Motor neuron (in vitro differentiated cells): ENCODE measurements around the gene IVNS1ABP. TPM values are rescaled to one million over a fixed set of nuclear protein-coding genes. Genes with fewer than 3 reads are reported as not detected.

ENCODE experiments used
- ATAC-seq, 8 experiments: fragments of 200-7000 bp; cut with Tn5 transposase; replicated peaks in 6 of 8; 2 replicates each; pipeline ENCODE4 v1.8.0; 2021; ENCODE audit warnings: mild to moderate bottlenecking in 8 of 8, moderate library complexity in 8 of 8
- H3K27ac ChIP-seq, 2 donors: fragments of 250-450 bp; sonication (Bioruptor Pico); 2 replicates each; pipeline ENCODE4 v1.9.0; 2021; ENCODE audit warnings: antibody characterized with exemption in 2 of 2, mild to moderate bottlenecking in 2 of 2, moderate library complexity in 1 of 2
- H3K4me1 ChIP-seq, 2 donors: fragments of 250-450 bp; sonication (Bioruptor Pico); replicated peaks in 1 of 2; 2 replicates each; pipeline ENCODE4 v1.6.1; 2021; ENCODE audit warnings: antibody characterized with exemption in 2 of 2, mild to moderate bottlenecking in 2 of 2, moderate library complexity in 1 of 2
- H3K4me3 ChIP-seq, 5 donors: fragments of 250-450 bp; sonication (Bioruptor Pico); 2 replicates each; pipeline ENCODE4 v1.9.0; 2021; ENCODE audit warnings: antibody characterized with exemption in 5 of 5, mild to moderate bottlenecking in 5 of 5, moderate library complexity in 4 of 5
- WGBS, 10 experiments: fragments of 450-650 bp; shearing (Covaris generic); methylation state at CpG; one replicate each; pipeline ENCODE4 v1.0.0; 2022; 5-methylcytosine and 5-hydroxymethylcytosine counted together
- in situ Hi-C, 9 experiments: fragments of 400-800 bp; cut with MboI; loops; one replicate each; pipeline ENCODE4 v1.15.0; 2021; ENCODE audit warnings: low sequenced_read_pairs in 9 of 9, low pct_unique_long_range_greater_than_20kb in 2 of 9; ENCODE audit not compliant: unreplicated experiment in 9 of 9
- total RNA-seq, 8 experiments: library from RNA; unstranded; fragments of 300-600 nt; gene quantifications; 2 replicates each; pipeline versions ENCODE4 v1.2.3 to v1.2.4, GENCODE V29; 2022

IVNS1ABP gene
- total RNA-seq, 8 experiments from 2014 or later = 43.6 to 183 (median 108) TPM

DNA sequence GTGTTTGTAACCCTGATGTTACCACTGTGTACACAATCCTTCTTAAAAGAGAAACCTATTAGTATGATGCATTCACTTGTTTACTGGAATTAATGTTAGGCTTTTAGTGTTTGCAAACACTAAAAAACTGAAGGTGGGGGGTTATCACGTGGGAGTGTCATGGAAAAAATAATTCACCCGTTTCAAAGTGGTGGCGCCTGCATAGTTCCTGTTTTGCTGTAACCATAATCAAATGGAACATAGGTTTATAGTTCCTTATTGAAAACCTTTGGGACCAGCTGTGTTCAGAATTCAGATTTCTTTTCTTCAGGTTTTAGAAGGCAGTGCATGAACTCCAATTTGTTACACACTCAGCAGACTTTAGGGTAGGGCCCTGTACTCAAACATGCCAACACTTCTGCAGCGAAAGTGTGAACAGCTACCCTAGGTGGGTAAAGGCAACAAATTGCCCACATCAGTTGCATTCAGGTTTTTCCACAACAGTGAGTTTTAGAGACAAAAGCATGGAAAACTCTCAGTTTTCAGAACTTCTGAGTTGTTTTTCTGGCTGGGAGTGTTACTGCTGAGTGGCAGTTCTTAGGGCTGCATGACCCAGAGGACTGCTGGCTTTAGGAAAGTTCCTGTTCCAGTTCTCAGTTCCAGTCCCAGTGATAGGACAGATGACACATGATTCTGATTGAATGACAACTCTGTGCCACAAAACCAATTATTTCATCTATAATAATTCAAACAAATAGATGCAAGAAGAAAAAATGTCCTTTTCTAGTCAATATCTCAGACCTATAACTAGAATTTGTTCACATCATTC is 29.1 kb upstream of the IVNS1ABP start:
- in situ Hi-C loops = no loop called here

DNA sequence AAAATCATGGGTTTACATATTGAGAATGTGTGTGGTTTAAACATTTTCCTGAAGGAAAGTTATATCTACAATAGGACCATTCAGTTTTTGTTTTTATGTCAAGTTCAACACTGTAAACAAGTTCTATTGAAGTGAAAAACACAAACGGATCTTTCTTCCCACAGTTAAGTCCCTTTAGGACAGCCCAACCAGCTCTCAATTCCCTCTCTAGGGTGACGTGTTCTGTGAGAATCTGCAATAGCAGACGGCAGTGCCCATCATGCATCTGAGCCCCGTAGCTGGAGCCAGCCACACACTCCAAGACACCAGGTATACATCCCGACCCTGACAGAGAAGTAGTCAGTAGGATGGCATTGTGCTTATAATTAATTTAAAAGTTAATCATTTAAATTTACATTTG is 26.3 kb upstream of the IVNS1ABP start:
- in situ Hi-C loops = no loop called here
- no peak overlapping the region for H3K27ac ChIP-seq
- H3K4me3 ChIP-seq = no peak overlapping the region
- no peak for ATAC-seq
- WGBS, 10 experiments = 64 to 96% (median 85%) methylated on average over 2 to 5 of the region's 5 CpGs; no CpG with 5 or more reads in 2 of the 10 experiments
- H3K4me1 ChIP-seq = no peaks in the 10 kb centered on the region

More for the DNA sequence above, 29.1 kb upstream of the IVNS1ABP start:
- 29 to 96% (median 81%) methylated on average over 1 to 4 of the region's 4 CpGs; no CpG with 5 or more reads in 1 of the 10 experiments for WGBS, 10 experiments
- ATAC-seq = no peak
- Histone ChIP-seq H3K4me1 (no peaks in the 10 kb centered on the region), H3K27ac (no peak overlapping the region), H3K4me3 (no peak overlapping the region)

DNA sequence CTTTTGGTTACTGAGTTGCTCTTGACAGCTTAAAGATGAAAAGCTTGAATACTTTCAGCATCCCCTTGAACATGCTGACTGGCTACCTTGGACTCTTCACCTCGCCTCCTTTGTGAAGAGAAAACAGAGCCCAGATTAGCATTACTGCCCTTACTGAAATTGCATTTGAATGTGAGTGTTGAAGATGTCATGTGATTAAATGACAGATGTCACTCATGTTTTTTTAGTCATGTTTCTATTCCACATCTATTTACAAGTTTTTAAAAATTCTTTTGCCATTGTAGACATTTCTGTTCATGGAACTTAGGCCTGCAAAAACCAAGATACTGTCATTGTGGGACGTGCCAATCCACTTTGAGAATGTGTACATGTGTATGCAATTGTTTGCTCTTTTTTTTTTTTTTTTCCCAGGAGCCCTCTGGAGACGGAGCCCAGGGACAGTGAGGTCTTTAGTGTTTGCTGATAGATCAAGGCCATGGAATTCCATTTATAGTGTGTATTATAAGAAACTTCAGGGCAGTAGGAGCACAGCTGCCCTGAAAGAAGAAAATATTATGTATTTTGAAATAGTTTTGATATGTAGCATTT is 25.7 kb upstream of the IVNS1ABP start:
- no peak for ATAC-seq
- 55 to 100% (median 80%) methylated on average over 1 to 3 of the region's 3 CpGs for WGBS, 10 experiments
- Histone ChIP-seq H3K27ac (no peak overlapping the region), H3K4me3 (no peak overlapping the region), H3K4me1 (no peaks in the 10 kb centered on the region)
- in situ Hi-C loops = no loop called here

DNA sequence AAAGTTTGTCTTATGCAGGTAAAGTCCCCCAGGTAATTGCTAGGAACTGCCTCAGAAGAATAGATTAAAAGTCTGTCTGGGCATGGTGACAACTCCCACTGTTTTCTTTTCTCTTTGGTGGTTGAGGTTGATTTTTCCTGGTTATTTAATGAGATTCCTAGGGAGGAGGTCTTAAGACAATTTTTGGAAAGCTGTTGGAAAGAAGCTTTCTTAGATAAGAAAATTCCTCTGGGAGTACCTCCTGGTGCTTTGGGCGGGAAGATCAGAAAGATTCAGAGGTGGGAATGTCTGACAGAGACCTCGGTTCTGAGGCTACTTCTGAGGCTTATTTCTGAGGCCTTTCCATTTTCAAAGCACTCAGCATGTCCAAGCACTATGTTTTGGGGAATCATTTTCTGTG is 25.0 kb upstream of the IVNS1ABP start:
- no peak overlapping the region for H3K4me3 ChIP-seq
- no peaks in the 10 kb centered on the region for H3K4me1 ChIP-seq
- H3K27ac ChIP-seq = no peak overlapping the region
- in situ Hi-C loops = no loop called here
- WGBS, 10 experiments = 78 to 100% (median 88%) methylated on average over 1 to 2 of the region's 2 CpGs; no CpG with 5 or more reads in 4 of the 10 experiments
- ATAC-seq = no peak

DNA sequence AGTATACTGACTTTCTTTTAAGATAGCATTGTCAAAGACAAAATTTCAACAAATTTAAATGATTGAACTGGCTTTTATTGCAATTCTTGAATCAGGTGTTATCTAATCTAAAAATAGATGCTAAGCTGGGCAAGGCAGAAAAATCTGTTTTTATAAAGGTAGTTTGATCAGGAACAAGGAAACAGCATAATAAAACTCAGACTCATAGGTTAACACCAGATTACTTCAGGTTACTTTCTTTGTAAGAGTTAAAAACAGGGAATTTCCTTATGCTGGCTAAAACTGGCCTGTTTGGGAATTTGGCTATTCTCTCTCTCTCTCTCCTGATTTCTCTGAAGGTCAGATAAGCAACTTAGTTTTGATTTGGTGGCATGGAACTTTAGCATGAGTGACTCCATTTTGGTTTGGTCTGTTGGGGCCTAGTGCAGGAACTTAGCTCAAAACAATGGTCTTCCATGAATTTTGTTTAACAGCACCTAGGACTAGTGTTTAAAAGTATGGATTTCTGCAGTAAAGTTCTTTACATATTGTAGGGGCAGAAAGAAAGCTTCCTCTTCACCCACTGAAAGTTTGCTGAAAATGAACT is 24.2 kb upstream of the IVNS1ABP start:
- in situ Hi-C loops = no loop called here
- Histone ChIP-seq H3K4me1 (no peaks in the 10 kb centered on the region), H3K4me3 (no peak overlapping the region), H3K27ac (no peak overlapping the region)
- ATAC-seq = no peak

DNA sequence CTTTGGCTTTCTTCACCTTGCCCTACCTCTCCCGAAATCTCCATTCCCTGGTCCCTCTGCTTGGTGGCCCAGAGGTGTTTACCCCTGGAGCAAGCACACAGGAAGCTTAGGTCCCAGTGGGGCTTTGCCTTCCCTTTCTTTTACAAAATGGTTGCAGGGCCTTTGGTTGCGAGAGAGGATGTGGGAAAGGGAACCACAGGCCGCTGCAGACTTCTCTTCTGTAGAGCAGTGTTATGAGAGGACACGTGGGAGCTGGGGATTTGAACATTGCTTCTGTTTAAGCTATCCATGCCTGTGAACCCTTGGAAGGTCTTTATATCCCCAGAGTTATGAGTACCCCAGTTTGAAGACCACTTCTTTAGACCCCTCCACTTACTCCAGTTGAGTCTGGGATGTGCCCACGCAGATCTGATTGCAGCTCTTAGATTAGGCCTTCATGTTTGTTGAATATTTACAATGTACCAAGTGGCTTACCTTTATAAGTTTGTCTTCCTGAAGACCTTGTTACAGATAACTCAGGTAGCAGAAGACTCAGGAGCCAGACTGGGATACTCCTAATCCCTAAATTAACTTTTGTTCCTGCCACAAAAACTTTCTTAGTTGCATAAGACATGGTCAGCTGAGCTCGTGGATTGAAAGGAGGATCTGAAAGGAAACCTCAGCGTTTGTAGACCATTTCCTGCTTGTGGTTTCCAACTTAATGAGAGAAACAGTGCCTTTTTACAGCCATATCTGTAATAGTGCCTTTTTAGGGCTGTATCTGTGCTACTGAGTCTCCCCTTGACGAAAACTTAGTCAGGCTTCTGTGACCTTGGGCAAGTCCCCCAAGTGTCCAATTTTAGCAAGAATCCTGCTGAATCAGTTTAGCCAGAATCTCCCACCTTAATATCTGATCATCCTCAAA is 21.9 kb upstream of the IVNS1ABP start:
- Histone ChIP-seq H3K4me3 (no peak overlapping the region), H3K27ac (no peak overlapping the region), H3K4me1 (no peaks in the 10 kb centered on the region)
- ATAC-seq = no peak
- in situ Hi-C loops = no loop called here
- 59 to 97% (median 87%) methylated on average over 3 to 8 of the region's 8 CpGs; no CpG with 5 or more reads in 2 of the 10 experiments for WGBS, 10 experiments

DNA sequence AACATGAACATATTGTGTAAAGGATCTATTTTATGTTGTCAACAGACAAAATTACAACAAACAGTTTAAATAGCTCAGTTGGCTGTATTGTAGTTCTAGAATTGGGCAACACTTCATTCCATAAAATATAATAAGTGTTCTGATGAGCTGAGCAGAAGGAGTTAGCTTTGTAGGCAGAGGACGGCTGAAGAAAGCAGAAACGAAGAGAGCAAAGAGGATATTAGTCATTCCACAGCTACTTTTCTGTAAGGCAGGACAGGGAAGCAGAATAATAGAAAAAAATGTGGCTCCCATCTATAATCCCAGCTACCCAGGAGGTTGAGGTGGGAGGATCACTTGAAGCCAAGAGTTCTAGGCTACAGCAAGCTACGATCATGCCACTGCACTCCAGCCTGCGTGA is 20.2 kb upstream of the IVNS1ABP start:
- Histone ChIP-seq H3K4me1 (peaks cover 3 to 6% of the 10 kb centered on the region in 2 donors), H3K27ac (no peak overlapping the region), H3K4me3 (no peak overlapping the region)
- WGBS, 10 experiments = 53 to 100% (median 84%) methylated on average over 2 to 4 of the region's 4 CpGs
- no peak for ATAC-seq
- in situ Hi-C loops = no loop called here

DNA sequence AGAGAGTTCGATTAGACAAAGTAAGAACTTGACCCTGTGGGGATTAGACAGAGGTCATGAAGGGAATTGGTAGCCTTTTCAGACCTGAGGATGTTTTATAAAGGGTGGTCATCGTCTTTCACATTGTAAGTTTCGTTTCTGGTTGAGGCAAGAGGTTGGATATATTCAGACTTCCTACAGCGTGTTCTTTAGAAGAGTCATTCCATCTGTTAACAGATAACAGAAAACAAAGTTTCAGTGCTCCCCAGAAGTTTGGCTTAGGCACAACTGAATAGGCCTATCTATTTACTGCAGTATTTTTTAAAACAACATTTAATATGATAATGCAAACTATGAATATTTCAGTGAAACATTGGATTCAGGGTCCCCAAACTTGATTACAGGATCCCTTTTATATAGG is 17.1 kb upstream of the IVNS1ABP start:
- WGBS, 10 experiments = 44 to 92% (median 74%) methylated on average over 1 to 4 of the region's 4 CpGs; no CpG with 5 or more reads in 1 of the 10 experiments
- in situ Hi-C loops = no loop called here
- ATAC-seq = no peak

DNA sequence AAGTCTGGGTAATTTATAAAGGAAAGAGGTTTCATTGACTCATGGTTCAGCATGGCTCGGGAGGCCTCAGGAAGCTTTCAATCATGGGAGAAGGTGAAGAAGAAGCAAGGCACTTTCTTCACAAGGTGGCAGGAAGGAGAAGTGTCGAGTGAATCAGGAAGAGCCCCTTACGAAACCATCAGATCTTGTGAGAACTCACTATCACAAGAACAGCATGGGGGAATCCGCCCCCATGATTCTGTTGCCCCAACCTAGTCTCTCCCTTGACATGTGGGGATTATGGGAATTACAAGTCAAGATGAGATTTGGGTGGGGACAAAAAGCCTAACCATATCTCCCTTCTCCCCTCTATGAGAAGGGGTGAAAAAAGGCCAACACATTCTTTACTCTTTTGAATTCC is 11.2 kb upstream of the IVNS1ABP start:
- Histone ChIP-seq H3K27ac (no peak overlapping the region), H3K4me3 (no peak overlapping the region), H3K4me1 (peaks cover 3 to 4% of the 10 kb centered on the region in 2 donors)
- ATAC-seq = no peak
- in situ Hi-C loops = no loop called here
- 80 to 100% (median 90%) methylated on average over 1 to 4 of the region's 4 CpGs; no CpG with 5 or more reads in 1 of the 10 experiments for WGBS, 10 experiments

More for the DNA sequence above, 17.1 kb upstream of the IVNS1ABP start:
- Histone ChIP-seq H3K27ac (no peak overlapping the region), H3K4me1 (peaks cover 3 to 6% of the 10 kb centered on the region in 2 donors), H3K4me3 (no peak overlapping the region)

DNA sequence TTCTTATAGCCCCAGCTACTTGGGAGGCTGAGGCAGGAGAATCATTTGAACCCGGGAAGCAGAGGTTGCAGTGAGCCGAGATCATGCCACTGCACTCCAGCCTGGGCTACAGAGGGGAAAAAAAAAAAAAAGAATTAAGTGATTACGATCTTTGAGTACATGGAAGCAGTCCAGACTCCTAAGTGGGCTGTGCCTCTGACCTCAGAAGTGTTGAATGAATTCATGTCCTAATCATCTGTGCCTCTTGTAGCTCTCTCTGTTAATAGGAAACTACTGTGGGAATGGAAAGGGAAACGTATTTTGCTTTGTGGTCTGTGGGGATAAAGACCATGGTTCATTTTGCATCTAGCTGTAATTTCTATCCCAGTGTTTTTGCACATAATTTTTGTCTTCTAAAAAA is 8.4 kb upstream of the IVNS1ABP start:
- no peak overlapping the region for H3K4me3 ChIP-seq
- H3K27ac ChIP-seq = no peak overlapping the region
- no peaks in the 10 kb centered on the region for H3K4me1 ChIP-seq
- no peak for ATAC-seq
- in situ Hi-C loops = no loop called here
- WGBS, 10 experiments = 37 to 96% (median 83%) methylated on average over 1 to 4 of the region's 4 CpGs; no CpG with 5 or more reads in 2 of the 10 experiments

DNA sequence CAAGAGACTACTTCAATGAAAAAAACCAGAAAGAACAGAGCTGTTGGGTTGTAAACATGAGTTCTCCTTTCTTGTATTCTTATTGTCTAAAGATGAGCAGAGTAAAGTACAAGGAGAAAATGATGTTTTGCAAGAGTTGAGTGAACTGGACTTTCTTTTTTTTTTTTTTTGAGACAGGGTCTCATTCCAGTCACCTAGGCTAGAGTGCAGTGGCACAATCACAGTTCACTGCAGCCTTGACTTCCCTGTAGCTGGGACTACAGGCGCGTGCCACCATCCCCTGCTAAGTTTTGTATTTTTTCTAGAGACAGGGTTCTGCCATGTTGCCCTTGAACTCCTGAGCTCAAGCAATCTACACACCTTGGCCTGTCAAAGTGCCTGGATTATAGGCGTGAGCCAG is 7.1 kb upstream of the IVNS1ABP start:
- in situ Hi-C loops = loop anchor here in 3 of 9 experiments (25.0 kb wide), 3 partner anchors 163 to 338 kb away; no protein-coding TSS in a partner anchor
- 77 to 100% (median 100%) methylated on average over 1 to 3 of the region's 3 CpGs; no CpG with 5 or more reads in 3 of the 10 experiments for WGBS, 10 experiments
- Histone ChIP-seq H3K27ac (no peak overlapping the region), H3K4me3 (no peak overlapping the region), H3K4me1 (no peaks in the 10 kb centered on the region)
- no peak for ATAC-seq

DNA sequence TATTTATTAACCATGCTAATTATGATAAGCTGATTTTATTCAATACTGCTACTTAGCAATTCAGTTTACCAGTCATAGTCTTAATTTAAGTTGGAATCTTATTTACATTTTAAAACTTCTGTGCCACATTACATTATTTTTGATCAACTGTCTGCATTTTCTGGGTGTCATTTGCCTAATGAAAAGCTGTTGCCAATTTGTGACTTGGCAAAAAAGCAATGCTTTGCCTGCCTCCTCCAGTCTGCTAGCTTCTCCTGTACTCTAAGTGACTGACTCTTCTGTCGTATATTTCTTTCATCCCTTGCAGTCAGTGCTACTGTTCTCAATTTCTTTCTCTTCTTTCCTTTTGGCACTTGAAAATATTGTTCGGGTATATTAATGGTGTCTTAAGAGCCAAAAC is 5.6 kb upstream of the IVNS1ABP start:
- in situ Hi-C loops = loop anchor here in 3 of 9 experiments (25.0 kb wide), 3 partner anchors 165 to 340 kb away; no protein-coding TSS in a partner anchor

More for the DNA sequence above, 5.6 kb upstream of the IVNS1ABP start:
- Histone ChIP-seq H3K4me3 (no peak overlapping the region), H3K27ac (no peak overlapping the region), H3K4me1 (peaks cover 7 to 13% of the 10 kb centered on the region in 2 donors)
- ATAC-seq = no peak
- 6 to 90% (median 70%) methylated on average over 1 to 2 of the region's 2 CpGs for WGBS, 10 experiments
